ENCODE results near the gene KCNH2. TPM values are rescaled to one million over a fixed set of nuclear protein-coding genes. Genes with fewer than 3 reads are reported as not detected.

KCNH2 gene
- total and polyA plus RNA-seq, 2 of the 13 experiments (the other 11 are each of a cell fraction or from before 2014, with no cell fraction given), result 0.09 to 0.11 TPM

- TF ChIP-seq ZBTB40 (IDR thresholded peaks at IDR 0.05) (no peak), ZBTB40 (CRISPR knock-in tag; IDR thresholded peaks at IDR 0.05) (no peak), ZFP1 (CRISPR knock-in tag; IDR thresholded peaks at IDR 0.05) (no peak), KMT2B (CRISPR knock-in tag; IDR thresholded peaks at IDR 0.05) (no peak)
These were observed 54.3 kb downstream of the KCNH2 start (continued) for GRCh38 chr7:150923802-150924201.

GRCh38 chr7:150923196-150923595, 54.9 kb downstream of the KCNH2 start:
- Histone ChIP-seq H3K4me1 (ENCODE audit: insufficient read depth, low read length) (no peaks in the 10 kb centered on the region), H2AFZ (ENCODE audit: low read length) (no peak overlapping the region), H3K36me3 (replicated peaks in 1 of 2; ENCODE audit: control insufficient read depth in 1 of 2, insufficient read depth in 2 of 2, low read length in 2 of 2) (no peaks in the 10 kb centered on the region), H4K20me1 (ENCODE audit: insufficient read depth, low read length) (no peaks in the 10 kb centered on the region), H3K4me3 (replicated peaks in 1 of 3; ENCODE audit: insufficient read depth in 1 of 3, low read depth in 2 of 3, low read length in 3 of 3) (no peak overlapping the region), H3K9me3 (ENCODE audit: low read length) (no peaks in the 10 kb centered on the region), H3K9ac (ENCODE audit: insufficient read depth, low read depth, low read length) (no peak overlapping the region), H3K27me3 (ENCODE audit: control insufficient read depth in 1 of 2, insufficient read depth in 2 of 2, low read length in 2 of 2) (peaks cover 0 to 4% of the 10 kb centered on the region in 2 experiments; a peak in 1 of 5 replicates), H3K27ac (ENCODE audit: extremely low read length, insufficient read depth, low read length) (no peak overlapping the region), H3K79me2 (ENCODE audit: insufficient read depth, low read length) (no peaks in the 10 kb centered on the region), H3K4me2 (ENCODE audit: low read depth, low read length) (no peak overlapping the region)
- intact Hi-C loops (cut with micrococcal nuclease; ENCODE audit: unreplicated experiment), result no loop called here
- no TSS peak for BruUV-seq (replicated peaks)
- CTCF ChIA-PET (ENCODE audit: low intra/inter-chr PET ratio, low total read pairs), result no interaction called here
- no peak for FAIRE-seq
- no peak for ATAC-seq
- DNase-seq (ENCODE audit: low spot score), result no peak
- in situ Hi-C loops (cut with HindIII; ENCODE audit: extremely low pct_ligation_motif_present, low pct_unique_long_range_greater_than_20kb), result no loop called here
- POLR2A ChIA-PET, result no interaction called here
- no peak for TF ChIP-seq ZMAT5 (CRISPR knock-in tag; IDR thresholded peaks at IDR 0.05; ENCODE audit: borderline replicate concordance, low read depth)
- no peak for TF ChIP-seq ZNF530 (CRISPR knock-in tag; IDR thresholded peaks at IDR 0.05; ENCODE audit: low read depth)
- no peak for TF ChIP-seq ZBTB43 (CRISPR knock-in tag; conservative IDR thresholded peaks at IDR 0.05)
- TF ChIP-seq ZNF235 (CRISPR knock-in tag; IDR thresholded peaks at IDR 0.05; ENCODE audit: borderline replicate concordance), result no peak
- no peak for TF ChIP-seq BRF2 (CRISPR knock-in tag; IDR thresholded peaks at IDR 0.05)
- TF ChIP-seq RCOR2 (CRISPR knock-in tag; IDR thresholded peaks at IDR 0.05), result no peak
- TF ChIP-seq ZNF720 (CRISPR knock-in tag; IDR thresholded peaks at IDR 0.05), result no peak
- TF ChIP-seq ZNF446 (CRISPR knock-in tag; IDR thresholded peaks at IDR 0.05), result no peak
- TF ChIP-seq ZNF549 (CRISPR knock-in tag; IDR thresholded peaks at IDR 0.05), result no peak

Measured in HepG2 (cell line).